NCI-H1436 treated with DMSO at 0.1 percent for 48 hours (cell line): ENCODE data around the gene SEC62.
A peak's percentile ranks its signal among the peaks of the same experiment; 100 is the strongest.
"Not testable (repeated sequence)": the region's sequence is repeated elsewhere in the genome, so short reads cannot be mapped to it uniquely, and the experiment has no call there.

Experiments used
- DNase-seq: peaks from one replicate; lab custom pipeline; 2025; lab: John Stamatoyannopoulos, UW

The SEC62 gene

GRCh38 chr3:170016057-170016456 lies 49.5 kb downstream of the SEC62 start:
- DNase-seq: no peak

GRCh38 chr3:170019306-170019705 lies 52.7 kb downstream of the SEC62 start:
- not testable (repeated sequence) for DNase-seq

GRCh38 chr3:170021083-170021482 lies 54.5 kb downstream of the SEC62 start:
- no peak for DNase-seq

- DNase-seq: no peak
Observed at GRCh38 chr3:170022336-170022735, 55.7 kb downstream of the SEC62 start.

GRCh38 chr3:170023165-170023564 lies 56.6 kb downstream of the SEC62 start:
- DNase-seq: no peak

- no peak for DNase-seq
Observed at GRCh38 chr3:170024581-170024980, 58.0 kb downstream of the SEC62 start.

GRCh38 chr3:170027233-170028102 lies 60.9 kb downstream of the SEC62 start:
- DNase-seq: no peak

GRCh38 chr3:170033489-170033888 lies 66.9 kb downstream of the SEC62 start:
- DNase-seq: no peak

- DNase-seq: peak; percentile 30
Observed at GRCh38 chr3:170037463-170038433, 71.1 kb downstream of the SEC62 start, which contains the start of gene GPR160. GPR160 (plus strand) TSS chr3:170037995; CDS start chr3:170083973, 45,978 bp downstream.

- no peak for DNase-seq
Observed at GRCh38 chr3:170038434-170039110, 72.0 kb downstream of the SEC62 start.

GRCh38 chr3:170040418-170040817 lies 73.8 kb downstream of the SEC62 start:
- no peak for DNase-seq

GRCh38 chr3:170043506-170043905 lies 76.9 kb downstream of the SEC62 start:
- DNase-seq: no peak

GRCh38 chr3:170044271-170044670 lies 77.7 kb downstream of the SEC62 start:
- DNase-seq: no peak

GRCh38 chr3:170044795-170045244 lies 78.2 kb downstream of the SEC62 start:
- DNase-seq: no peak

- DNase-seq: no peak
Observed at GRCh38 chr3:170046269-170047132, 79.9 kb downstream of the SEC62 start.

- no peak for DNase-seq
Observed at GRCh38 chr3:170047133-170047404, 80.5 kb downstream of the SEC62 start.
